Vagina (tissue), 2 donors: ENCODE measurements around the gene GFI1.

Experiments used
- POLR2A ChIP-seq, 2 donors: fragments of 450-650 bp; IDR thresholded peaks; one replicate each; pipeline ENCODE4 v1.6.1; 2017; ENCODE audit warnings: antibody characterized with exemption in 2 of 2, mild to moderate bottlenecking in 2 of 2, moderate library complexity in 2 of 2
- POLR2AphosphoS5 ChIP-seq, 2 donors: sonication (generic); formaldehyde crosslinking; IDR thresholded peaks; one replicate each; pipeline ENCODE4 v1.9.0; 2017; ENCODE audit warnings: antibody characterized with exemption in 2 of 2, mild to moderate bottlenecking in 2 of 2, low read depth in 1 of 2; ENCODE audit not compliant: insufficient read depth in 1 of 2
- TF ChIP-seq, protein P1 (sequence below), 3 experiments: fragments of 450-650 bp in 2 of 3; fragments of 200-600 bp in 1 of 3; sonication (generic) in 1 of 3; IDR thresholded peaks; one replicate each; pipeline ENCODE4 v1.5.1; 2017 to 2019; ENCODE audit warnings: antibody characterized with exemption in 3 of 3, mild to moderate bottlenecking in 2 of 3, moderate library complexity in 2 of 3

- TF ChIP-seq, protein P1, sequence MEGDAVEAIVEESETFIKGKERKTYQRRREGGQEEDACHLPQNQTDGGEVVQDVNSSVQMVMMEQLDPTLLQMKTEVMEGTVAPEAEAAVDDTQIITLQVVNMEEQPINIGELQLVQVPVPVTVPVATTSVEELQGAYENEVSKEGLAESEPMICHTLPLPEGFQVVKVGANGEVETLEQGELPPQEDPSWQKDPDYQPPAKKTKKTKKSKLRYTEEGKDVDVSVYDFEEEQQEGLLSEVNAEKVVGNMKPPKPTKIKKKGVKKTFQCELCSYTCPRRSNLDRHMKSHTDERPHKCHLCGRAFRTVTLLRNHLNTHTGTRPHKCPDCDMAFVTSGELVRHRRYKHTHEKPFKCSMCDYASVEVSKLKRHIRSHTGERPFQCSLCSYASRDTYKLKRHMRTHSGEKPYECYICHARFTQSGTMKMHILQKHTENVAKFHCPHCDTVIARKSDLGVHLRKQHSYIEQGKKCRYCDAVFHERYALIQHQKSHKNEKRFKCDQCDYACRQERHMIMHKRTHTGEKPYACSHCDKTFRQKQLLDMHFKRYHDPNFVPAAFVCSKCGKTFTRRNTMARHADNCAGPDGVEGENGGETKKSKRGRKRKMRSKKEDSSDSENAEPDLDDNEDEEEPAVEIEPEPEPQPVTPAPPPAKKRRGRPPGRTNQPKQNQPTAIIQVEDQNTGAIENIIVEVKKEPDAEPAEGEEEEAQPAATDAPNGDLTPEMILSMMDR (IDR thresholded peaks at IDR 0.05) = no peak
- no peak for TF ChIP-seq POLR2AphosphoS5 (IDR thresholded peaks at IDR 0.05; ENCODE audit: insufficient read depth in 1 of 2, low read depth in 1 of 2)
- TF ChIP-seq POLR2A (IDR thresholded peaks at IDR 0.05) = no peak
Observed at GRCh38 chr1:92503926-92504285, 17.2 kb upstream of the GFI1 start.
